ENCODE results near the gene IMPDH2.

GRCh38 chr3:49058011-49058410, 28.8 kb upstream of the IMPDH2 start:
- TF ChIP-seq CTCF (IDR thresholded peaks at IDR 0.05) (no peak), POLR2A (IDR thresholded peaks at IDR 0.05) (no peak)

Data from testis (tissue), 2 donors.